Neural cell (in vitro differentiated cells): ENCODE data around the gene SUFU. TPM values are rescaled to one million over a fixed set of nuclear protein-coding genes. Genes with fewer than 3 reads are reported as not detected.

Experiments used
- H2AFZ ChIP-seq: fragments of 200-600, 300-800 bp; sonication (generic), shearing (Covaris generic); 2 replicates; pipeline ENCODE4 v1.6.0; 2014; ENCODE audit warnings: low read depth, mild to moderate bottlenecking, antibody characterized with exemption, low read length, moderate library complexity
- H3F3A ChIP-seq: fragments of 200-600 bp; shearing (Covaris generic); 2 replicates; pipeline ENCODE4 v1.6.1; 2016; ENCODE audit warnings: mild to moderate bottlenecking, moderate library complexity, mixed read lengths, antibody characterized with exemption, low read length; ENCODE audit not compliant: insufficient read depth, poor library complexity, severe bottlenecking
- H3K27ac ChIP-seq: fragments of 200-600, 300-800 bp; sonication (generic), shearing (Covaris generic); 2 replicates; pipeline ENCODE4 v1.5.1; 2014; ENCODE audit warnings: mild to moderate bottlenecking, low read length, moderate library complexity
- H3K27me3 ChIP-seq: fragments of 300-800, 200-600 bp; sonication (generic), shearing (Covaris generic); 2 replicates; pipeline ENCODE4 v1.6.0; 2014; ENCODE audit warnings: mild to moderate bottlenecking, low read depth, low read length, moderate library complexity; ENCODE audit not compliant: insufficient read depth
- H3K36me3 ChIP-seq: fragments of 300-800, 200-600 bp; sonication (generic), shearing (Covaris generic); 2 replicates; pipeline ENCODE4 v1.5.1; 2014; ENCODE audit warnings: mild to moderate bottlenecking, antibody characterized with exemption, low read length, moderate library complexity; ENCODE audit not compliant: insufficient read depth
- H3K4me2 ChIP-seq: fragments of 300-800, 200-600 bp; sonication (generic), shearing (Covaris generic); 2 replicates; pipeline ENCODE4 v1.6.0; 2014; ENCODE audit warnings: mild to moderate bottlenecking, low read length
- H3K4me3 ChIP-seq: fragments of 300-800, 200-600 bp; sonication (generic), shearing (Covaris generic); 2 replicates; pipeline ENCODE4 v1.5.1; 2014; ENCODE audit warnings: mild to moderate bottlenecking, low read length, moderate library complexity
- H3K79me2 ChIP-seq: fragments of 200-600 bp; shearing (Covaris generic); replicated peaks from 2 replicates; pipeline ENCODE4 v1.6.0; 2014; ENCODE audit warnings: mild to moderate bottlenecking, low read length, moderate library complexity; ENCODE audit not compliant: insufficient read depth
- H3K9ac ChIP-seq: fragments of 300-800, 200-600 bp; sonication (generic), shearing (Covaris generic); 2 replicates; pipeline ENCODE4 v1.6.1; 2016; ENCODE audit warnings: mild to moderate bottlenecking, low read length, mixed read lengths
- H3K9me2 ChIP-seq: fragments of 200-600 bp; shearing (Covaris generic); 2 replicates; pipeline ENCODE4 v1.6.1; 2016; ENCODE audit warnings: mild to moderate bottlenecking, low read length, mixed read lengths; ENCODE audit not compliant: insufficient read depth
- H3K9me3 ChIP-seq: fragments of 200-600, 300-800 bp; sonication (generic), shearing (Covaris generic); 2 replicates; pipeline ENCODE4 v1.6.1; 2016; ENCODE audit warnings: mild to moderate bottlenecking, mixed run types, low read length, moderate library complexity, mixed read lengths
- H4K20me1 ChIP-seq: fragments of 200-600 bp; shearing (Covaris generic); 2 replicates; pipeline ENCODE4 v1.6.1; 2016; ENCODE audit warnings: mild to moderate bottlenecking, mixed run types; ENCODE audit not compliant: insufficient read depth
- CTCF ChIP-seq: fragments of 450-650 bp; IDR thresholded peaks from 2 replicates; pipeline ENCODE4 v1.5.1; 2014; ENCODE audit warnings: antibody characterized with exemption, mild to moderate bottlenecking, moderate library complexity; ENCODE audit not compliant: poor library complexity, severe bottlenecking
- EP300 ChIP-seq: fragments of 450-650 bp; conservative IDR thresholded peaks from 2 replicates; pipeline ENCODE4 v1.6.1; 2014; ENCODE audit warnings: antibody characterized with exemption, mild to moderate bottlenecking, moderate library complexity; ENCODE audit not compliant: poor library complexity, severe bottlenecking
- EZH2 ChIP-seq: fragments of 200-600, 300-800 bp; shearing (Covaris generic), sonication (generic); IDR thresholded peaks from 2 replicates; pipeline ENCODE4 v1.6.1; 2014; ENCODE audit warnings: antibody characterized with exemption, low read length, borderline replicate concordance, mild to moderate bottlenecking; ENCODE audit not compliant: insufficient read depth, poor library complexity, severe bottlenecking
- MXI1 ChIP-seq: fragments of 450-650 bp; conservative IDR thresholded peaks from 2 replicates; pipeline ENCODE4 v1.6.1; 2014; ENCODE audit warnings: antibody characterized with exemption, mild to moderate bottlenecking; ENCODE audit not compliant: poor library complexity, severe bottlenecking
- POLR2AphosphoS5 ChIP-seq: IDR thresholded peaks from 2 replicates; pipeline ENCODE4 v1.6.1; 2012
- RAD21 ChIP-seq: fragments of 450-650 bp; conservative IDR thresholded peaks from 2 replicates; pipeline ENCODE4 v1.6.1; 2014; ENCODE audit warnings: antibody characterized with exemption, mild to moderate bottlenecking, moderate library complexity
- SMC3 ChIP-seq: fragments of 450-650 bp; conservative IDR thresholded peaks from 2 replicates; pipeline ENCODE4 v1.6.1; 2014; ENCODE audit warnings: antibody characterized with exemption, mild to moderate bottlenecking, moderate library complexity; ENCODE audit not compliant: poor library complexity
- TAF1 ChIP-seq: IDR thresholded peaks from 2 replicates; pipeline ENCODE4 v1.6.1; 2012; ENCODE audit warnings: low read depth
- polyA plus RNA-seq: library from polyadenylated mRNA; depleted of rRNA; stranded (reverse); fragments of >200 nt; gene quantifications from 2 replicates; pipeline ENCODE4 v1.2.3, GENCODE V29; 2014
- TF ChIP-seq, protein P1 (sequence below): IDR thresholded peaks from 2 replicates; pipeline ENCODE4 v1.6.1; 2012; ENCODE audit warnings: borderline replicate concordance

The SUFU gene
- polyA plus RNA-seq, 1 donor from 2014 or later = 4.8 TPM

DNA sequence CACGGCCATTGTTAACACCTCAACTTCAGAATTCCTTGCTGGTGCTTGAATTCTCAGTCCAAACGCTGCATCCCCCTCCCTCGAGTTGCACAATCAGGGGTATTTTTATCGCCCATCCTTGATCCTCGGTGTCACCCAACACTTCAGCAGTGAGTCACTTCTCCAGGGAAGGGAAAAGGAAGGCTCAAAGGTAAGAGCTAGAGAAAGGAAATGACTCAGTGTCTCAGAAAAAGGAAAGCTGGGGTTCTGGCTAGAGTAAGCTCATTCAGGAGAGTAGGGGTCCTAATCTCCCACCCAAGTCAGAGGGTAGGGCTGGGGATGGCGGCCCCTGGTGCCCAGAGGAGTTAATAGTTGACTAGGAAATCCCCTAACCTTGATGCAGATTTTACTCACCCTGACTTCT is 100.7 kb downstream of the SUFU start:
- no peaks in the 10 kb centered on the region for H3K9me2 ChIP-seq
- no peak for TF ChIP-seq RAD21
- TF ChIP-seq TAF1 = no peak
- TF ChIP-seq EZH2 = no peak
- TF ChIP-seq CTCF = no peak
- TF ChIP-seq SMC3 = no peak
- TF ChIP-seq EP300 = no peak
- TF ChIP-seq MXI1 = no peak
- TF ChIP-seq POLR2AphosphoS5 = no peak
- TF ChIP-seq, protein P1, sequence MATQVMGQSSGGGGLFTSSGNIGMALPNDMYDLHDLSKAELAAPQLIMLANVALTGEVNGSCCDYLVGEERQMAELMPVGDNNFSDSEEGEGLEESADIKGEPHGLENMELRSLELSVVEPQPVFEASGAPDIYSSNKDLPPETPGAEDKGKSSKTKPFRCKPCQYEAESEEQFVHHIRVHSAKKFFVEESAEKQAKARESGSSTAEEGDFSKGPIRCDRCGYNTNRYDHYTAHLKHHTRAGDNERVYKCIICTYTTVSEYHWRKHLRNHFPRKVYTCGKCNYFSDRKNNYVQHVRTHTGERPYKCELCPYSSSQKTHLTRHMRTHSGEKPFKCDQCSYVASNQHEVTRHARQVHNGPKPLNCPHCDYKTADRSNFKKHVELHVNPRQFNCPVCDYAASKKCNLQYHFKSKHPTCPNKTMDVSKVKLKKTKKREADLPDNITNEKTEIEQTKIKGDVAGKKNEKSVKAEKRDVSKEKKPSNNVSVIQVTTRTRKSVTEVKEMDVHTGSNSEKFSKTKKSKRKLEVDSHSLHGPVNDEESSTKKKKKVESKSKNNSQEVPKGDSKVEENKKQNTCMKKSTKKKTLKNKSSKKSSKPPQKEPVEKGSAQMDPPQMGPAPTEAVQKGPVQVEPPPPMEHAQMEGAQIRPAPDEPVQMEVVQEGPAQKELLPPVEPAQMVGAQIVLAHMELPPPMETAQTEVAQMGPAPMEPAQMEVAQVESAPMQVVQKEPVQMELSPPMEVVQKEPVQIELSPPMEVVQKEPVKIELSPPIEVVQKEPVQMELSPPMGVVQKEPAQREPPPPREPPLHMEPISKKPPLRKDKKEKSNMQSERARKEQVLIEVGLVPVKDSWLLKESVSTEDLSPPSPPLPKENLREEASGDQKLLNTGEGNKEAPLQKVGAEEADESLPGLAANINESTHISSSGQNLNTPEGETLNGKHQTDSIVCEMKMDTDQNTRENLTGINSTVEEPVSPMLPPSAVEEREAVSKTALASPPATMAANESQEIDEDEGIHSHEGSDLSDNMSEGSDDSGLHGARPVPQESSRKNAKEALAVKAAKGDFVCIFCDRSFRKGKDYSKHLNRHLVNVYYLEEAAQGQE = no peak
- H3K36me3 ChIP-seq = no peaks in the 10 kb centered on the region
- no peak overlapping the region for H3K9ac ChIP-seq
- no peaks in the 10 kb centered on the region for H3F3A ChIP-seq
- no peak overlapping the region for H3K4me3 ChIP-seq
- H3K27ac ChIP-seq = no peak overlapping the region
- no peaks in the 10 kb centered on the region for H4K20me1 ChIP-seq
- H3K27me3 ChIP-seq = no peaks in the 10 kb centered on the region
- H3K4me2 ChIP-seq = no peak overlapping the region
- no peak overlapping the region for H2AFZ ChIP-seq
- H3K9me3 ChIP-seq = no peaks in the 10 kb centered on the region
- no peaks in the 10 kb centered on the region for H3K79me2 ChIP-seq

GRCh38 chr10:102605712-102606111 is 101.9 kb downstream of the SUFU start:
- TF ChIP-seq TAF1 (no peak), MXI1 (no peak), EP300 (no peak), POLR2AphosphoS5 (no peak), RAD21 (no peak), EZH2 (no peak), CTCF (no peak), SMC3 (no peak)
- TF ChIP-seq, protein P1 = no peak
- Histone ChIP-seq H3K9me3 (no peaks in the 10 kb centered on the region), H4K20me1 (no peaks in the 10 kb centered on the region), H3K9me2 (no peaks in the 10 kb centered on the region), H3K79me2 (no peaks in the 10 kb centered on the region), H3K36me3 (no peaks in the 10 kb centered on the region), H3K27me3 (no peaks in the 10 kb centered on the region), H3K27ac (no peak overlapping the region), H3K4me3 (no peak overlapping the region), H3F3A (no peaks in the 10 kb centered on the region), H2AFZ (no peak overlapping the region), H3K4me2 (no peak overlapping the region), H3K9ac (no peak overlapping the region)
